Activated CD4-positive, alpha-beta T cell treated with anti-CD3 and anti-CD28 coated beads, Interleukin-2, amount 10 ng/mL, durations not matched to agents 24 days and 14 days (primary cell): ENCODE results near the gene CNPPD1. TPM values are rescaled to one million over a fixed set of nuclear protein-coding genes. Genes with fewer than 3 reads are reported as not detected.
A peak's percentile ranks its signal among the peaks of the same experiment; 100 is the strongest.

Experiments
- DNase-seq: peaks from one replicate; pipeline ENCODE4 v3.0.0; 2022
- H3K27ac Mint-ChIP-seq: one replicate; pipeline ENCODE4 v1.8.0; 2022; ENCODE audit warnings: mild to moderate bottlenecking, mixed read lengths
- H3K27me3 Mint-ChIP-seq: one replicate; pipeline ENCODE4 v1.8.0; 2022; ENCODE audit warnings: mixed read lengths
- H3K36me3 Mint-ChIP-seq: one replicate; pipeline ENCODE4 v1.8.0; 2022; ENCODE audit warnings: low read depth, mild to moderate bottlenecking, mixed read lengths
- H3K4me1 Mint-ChIP-seq: one replicate; pipeline ENCODE4 v1.8.0; 2021; ENCODE audit warnings: mixed read lengths
- H3K4me3 Mint-ChIP-seq: one replicate; pipeline ENCODE4 v1.8.0; 2022; ENCODE audit warnings: mild to moderate bottlenecking, moderate library complexity, mixed read lengths
- H3K9me3 Mint-ChIP-seq: one replicate; pipeline ENCODE4 v1.8.0; 2021; ENCODE audit warnings: mixed read lengths
- intact Hi-C: fragments of 100-400 bp; cut with micrococcal nuclease; formaldehyde crosslinking; loops from one replicate; pipeline ENCODE4 v1.15.1; 2023
- total RNA-seq: library from RNA; stranded (reverse); gene quantifications from 2 replicates; pipeline ENCODE4 v1.2.3, GENCODE V29; 2022

The CNPPD1 gene
- total RNA-seq, 1 donor from 2014 or later, result 62.0 TPM

- Mint-ChIP-seq H3K27ac (no peak overlapping the region), H3K4me1 (peaks cover 3% of the 10 kb centered on the region), H3K4me3 (no peak overlapping the region), H3K9me3 (no peaks in the 10 kb centered on the region), H3K27me3 (no peaks in the 10 kb centered on the region), H3K36me3 (peaks cover 25% of the 10 kb centered on the region)
- DNase-seq, result peak; percentile 54
- intact Hi-C loops, result no loop called here
Observed at GRCh38 chr2:219168932-219169331, 7.8 kb downstream of the CNPPD1 start.

GRCh38 chr2:219168526-219168925 is 8.2 kb downstream of the CNPPD1 start:
- Mint-ChIP-seq H3K9me3 (no peaks in the 10 kb centered on the region), H3K36me3 (peaks cover 24% of the 10 kb centered on the region), H3K4me3 (no peak overlapping the region), H3K4me1 (peaks cover 3% of the 10 kb centered on the region), H3K27ac (no peak overlapping the region), H3K27me3 (no peaks in the 10 kb centered on the region)
- intact Hi-C loops, result no loop called here
- peak; percentile 51 for DNase-seq

GRCh38 chr2:219167997-219168396 is 8.7 kb downstream of the CNPPD1 start:
- Mint-ChIP-seq H3K4me1 (no peaks in the 10 kb centered on the region), H3K4me3 (no peak overlapping the region), H3K27me3 (no peaks in the 10 kb centered on the region), H3K36me3 (peaks cover 20% of the 10 kb centered on the region), H3K27ac (no peak overlapping the region), H3K9me3 (no peaks in the 10 kb centered on the region)
- peak; percentile 51 for DNase-seq
- intact Hi-C loops, result no loop called here

DNA sequence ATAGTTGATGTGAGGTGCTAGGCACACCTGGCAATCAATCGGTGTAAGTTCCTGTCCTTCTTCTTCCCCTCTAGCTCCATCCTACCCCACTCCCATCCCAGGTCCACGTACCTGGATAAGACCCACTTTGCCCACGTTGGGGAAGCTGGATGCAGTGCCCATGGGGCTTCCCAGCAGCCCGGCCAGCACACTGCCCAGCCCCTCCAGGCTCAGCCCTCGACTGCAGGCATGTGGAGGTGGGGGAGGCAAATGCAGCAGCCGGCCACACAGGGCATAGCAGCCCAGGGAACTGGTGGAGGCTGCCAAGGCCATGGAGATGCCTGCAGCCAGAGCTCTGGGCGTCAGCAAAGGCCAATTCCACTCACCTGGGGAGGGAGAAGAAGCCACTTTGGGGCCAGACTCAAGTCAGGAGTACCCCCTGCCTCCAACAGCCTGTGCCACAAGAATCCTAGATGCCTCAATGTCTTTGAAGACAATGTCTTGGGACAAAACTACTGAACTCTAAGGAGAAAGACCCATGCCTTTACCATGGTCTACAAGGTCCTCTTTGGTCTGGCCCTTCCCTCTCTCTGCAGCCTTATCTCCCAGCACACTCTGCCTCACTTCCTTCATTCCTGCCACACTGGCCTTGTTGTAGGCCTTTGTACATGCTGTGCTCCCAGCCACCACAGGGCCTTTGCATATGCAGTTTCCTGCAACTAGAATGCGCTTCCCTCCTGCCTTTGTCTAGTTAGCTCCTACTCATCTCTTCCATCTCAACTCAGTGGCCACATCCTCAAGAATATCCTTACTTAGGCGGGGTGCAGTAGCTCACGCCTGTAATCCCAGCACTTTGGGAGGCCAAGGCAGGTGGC is 11.4 kb downstream of the CNPPD1 start:
- Mint-ChIP-seq H3K4me1 (peaks cover 12% of the 10 kb centered on the region), H3K9me3 (no peaks in the 10 kb centered on the region), H3K27ac (no peak overlapping the region), H3K27me3 (no peaks in the 10 kb centered on the region), H3K4me3 (no peak overlapping the region), H3K36me3 (peaks cover 5% of the 10 kb centered on the region)
- DNase-seq, result peak; percentile 51
- intact Hi-C loops, result no loop called here

- Mint-ChIP-seq H3K27me3 (no peaks in the 10 kb centered on the region), H3K4me3 (no peak overlapping the region), H3K27ac (no peak overlapping the region), H3K4me1 (peaks cover 20% of the 10 kb centered on the region), H3K36me3 (peaks cover 5% of the 10 kb centered on the region), H3K9me3 (no peaks in the 10 kb centered on the region)
- DNase-seq, result no peak
- intact Hi-C loops, result loop anchor here (5.0 kb wide), 1 partner anchor 506 kb away; the partner anchor contains the start of genes BCS1L and ZNF142
Observed at GRCh38 chr2:219163156-219163555, 13.6 kb downstream of the CNPPD1 start.

DNA sequence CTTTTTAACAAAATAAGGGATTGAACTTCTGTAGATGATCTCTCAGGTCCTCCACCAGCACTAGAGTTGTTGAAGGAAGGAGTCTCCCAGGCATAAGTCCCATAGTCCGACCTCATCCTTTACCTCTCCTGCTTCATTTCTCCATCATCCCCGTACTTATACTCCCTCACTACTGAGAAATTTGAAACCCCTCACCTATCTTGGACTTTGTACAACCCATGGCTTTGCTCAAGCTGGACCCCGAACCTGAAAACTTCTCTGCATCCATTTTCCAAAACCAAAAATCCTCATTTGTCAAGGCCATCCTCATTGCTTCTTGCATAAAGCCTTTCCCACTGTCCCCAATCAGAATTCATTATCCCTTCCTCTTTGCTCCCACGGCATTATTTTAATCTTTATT is 15.6 kb downstream of the CNPPD1 start:
- H3K4me3 Mint-ChIP-seq, result peak overlapping the region; percentile 88
- no peaks in the 10 kb centered on the region for H3K27me3 Mint-ChIP-seq
- H3K9me3 Mint-ChIP-seq, result no peaks in the 10 kb centered on the region
- H3K27ac Mint-ChIP-seq, result peak overlapping the region; percentile 97
- peaks cover 12% of the 10 kb centered on the region for H3K36me3 Mint-ChIP-seq
- DNase-seq, result no peak
- H3K4me1 Mint-ChIP-seq, result peaks cover 20% of the 10 kb centered on the region
- intact Hi-C loops, result loop anchor here (5.0 kb wide), 1 partner anchor 504 kb away; the partner anchor contains the start of genes BCS1L and ZNF142

DNA sequence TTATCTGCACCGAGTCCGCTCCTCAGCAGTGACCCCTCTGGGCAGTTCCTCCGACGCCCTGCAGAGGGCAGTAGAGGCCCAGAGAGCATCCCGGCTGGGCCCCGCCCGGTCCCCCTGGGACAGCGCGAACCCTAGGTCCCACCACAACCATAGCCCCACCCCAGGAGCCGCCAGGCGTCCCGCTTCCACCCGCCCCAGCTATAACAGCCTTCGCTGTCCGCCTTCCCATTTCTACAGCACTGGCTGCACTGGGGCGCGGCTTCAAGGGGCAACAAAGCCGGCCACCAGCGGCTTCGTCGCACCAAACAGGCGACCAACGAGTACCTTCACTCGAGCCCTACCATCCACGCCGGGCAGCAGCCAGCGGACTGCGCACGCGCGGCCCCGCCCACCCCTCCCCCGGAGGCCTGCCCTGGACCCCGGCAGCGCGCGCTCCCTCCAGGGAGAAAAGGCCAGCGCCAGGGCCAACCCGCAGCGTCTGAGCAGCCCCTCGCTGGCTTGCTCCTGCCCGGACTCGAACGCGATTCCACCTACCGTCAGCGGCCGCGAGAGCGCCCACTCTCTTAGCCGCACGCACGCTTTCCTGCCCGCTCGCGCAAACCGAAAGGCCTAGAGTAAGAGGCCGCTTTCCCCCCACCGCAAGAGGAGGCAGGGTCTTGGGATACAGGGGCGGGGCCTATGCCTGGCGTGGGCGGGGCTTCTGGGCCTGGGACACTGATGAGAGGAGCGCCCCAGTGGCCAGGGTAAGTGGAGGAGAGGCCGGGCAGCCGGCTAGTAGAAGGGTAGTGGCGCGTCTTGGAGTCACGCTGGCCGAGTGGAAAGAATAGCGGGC is 16.3 kb downstream of the CNPPD1 start, which contains the start of gene NHEJ1:
NHEJ1 (minus strand) TSS at position 630 of the 832 bp plus-strand sequence. CDS start 2,453 bp downstream, outside the sequence.
- Mint-ChIP-seq H3K36me3 (peaks cover 12% of the 10 kb centered on the region), H3K4me3 (peak within 1 kb of the TSS; percentile 88), H3K27me3 (no peaks in the 10 kb centered on the region), H3K9me3 (no peaks in the 10 kb centered on the region), H3K27ac (peak within 1 kb of the TSS; percentile 97), H3K4me1 (peaks cover 20% of the 10 kb centered on the region)
- DNase-seq, result peak; percentile 98
- intact Hi-C loops, result loop anchor here (1.0 to 5.0 kb wide), 11 partner anchors 17 to 503 kb away; partner anchors contain the start of genes ABCB6, ANKZF1, ATG9A and BCS1L

DNA sequence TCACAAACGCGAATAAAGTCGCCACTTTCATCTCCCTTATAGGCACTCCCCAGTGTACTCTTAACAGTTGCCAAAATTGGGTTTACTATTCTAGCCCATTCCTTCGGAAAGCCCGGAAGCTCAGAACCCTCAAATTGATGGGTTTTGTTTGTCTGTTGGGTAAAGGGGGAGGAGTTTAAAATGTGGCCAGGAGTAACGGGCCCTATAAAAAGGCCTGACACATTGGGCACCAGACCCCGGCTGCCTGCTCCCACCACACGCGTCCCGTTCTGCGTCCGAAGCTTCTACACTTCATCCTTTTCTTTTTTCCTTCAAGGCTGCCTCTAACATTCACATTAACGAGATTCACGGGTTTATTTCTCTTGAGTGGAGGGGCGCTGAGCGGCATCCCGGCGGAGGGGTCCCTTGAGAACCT is 16.9 kb downstream of the CNPPD1 start:
- intact Hi-C loops, result loop anchor here (1.0 to 5.0 kb wide), 11 partner anchors 18 to 502 kb away; partner anchors contain the start of genes ABCB6, ANKZF1, ATG9A and BCS1L
- H3K27ac Mint-ChIP-seq, result peak overlapping the region; percentile 97
- H3K36me3 Mint-ChIP-seq, result peaks cover 12% of the 10 kb centered on the region

GRCh38 chr2:219158586-219158985 is 18.1 kb downstream of the CNPPD1 start:
- DNase-seq, result no peak
- intact Hi-C loops, result no loop called here
- Mint-ChIP-seq H3K9me3 (no peaks in the 10 kb centered on the region), H3K4me3 (no peak overlapping the region), H3K36me3 (peaks cover 15% of the 10 kb centered on the region), H3K27me3 (no peaks in the 10 kb centered on the region), H3K4me1 (peaks cover 20% of the 10 kb centered on the region), H3K27ac (no peak overlapping the region)

More for the DNA sequence above, 16.9 kb downstream of the CNPPD1 start:
- peak overlapping the region; percentile 88 for H3K4me3 Mint-ChIP-seq
- no peaks in the 10 kb centered on the region for H3K27me3 Mint-ChIP-seq
- no peak for DNase-seq
- no peaks in the 10 kb centered on the region for H3K9me3 Mint-ChIP-seq
- H3K4me1 Mint-ChIP-seq, result peaks cover 20% of the 10 kb centered on the region

GRCh38 chr2:219158025-219158424 is 18.7 kb downstream of the CNPPD1 start:
- Mint-ChIP-seq H3K9me3 (no peaks in the 10 kb centered on the region), H3K27me3 (no peaks in the 10 kb centered on the region), H3K36me3 (peaks cover 15% of the 10 kb centered on the region), H3K4me1 (peaks cover 20% of the 10 kb centered on the region), H3K27ac (no peak overlapping the region), H3K4me3 (no peak overlapping the region)
- intact Hi-C loops, result no loop called here
- DNase-seq, result no peak

DNA sequence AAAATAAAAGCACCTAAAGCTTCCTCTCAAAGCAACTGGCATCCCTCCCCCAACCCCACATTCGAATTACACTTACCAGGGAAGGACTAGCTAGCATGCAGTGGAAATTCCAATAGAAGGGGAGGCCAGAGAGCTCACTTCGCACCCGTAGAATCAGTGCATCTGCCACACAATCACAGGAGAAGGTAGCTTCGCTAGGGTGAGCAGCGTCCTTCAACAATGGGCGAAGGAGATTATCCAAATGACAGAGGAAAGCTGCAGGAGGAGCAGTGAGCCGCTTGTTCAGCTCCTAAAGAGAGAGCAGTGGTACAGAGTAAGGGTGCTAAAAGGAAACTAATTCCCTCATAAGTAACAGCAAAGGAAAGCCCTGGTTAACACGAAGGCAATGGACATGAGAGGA is 19.3 kb downstream of the CNPPD1 start:
- H3K27ac Mint-ChIP-seq, result no peak overlapping the region
- H3K9me3 Mint-ChIP-seq, result no peaks in the 10 kb centered on the region
- H3K36me3 Mint-ChIP-seq, result peaks cover 15% of the 10 kb centered on the region
- H3K4me3 Mint-ChIP-seq, result no peak overlapping the region
- H3K4me1 Mint-ChIP-seq, result peaks cover 20% of the 10 kb centered on the region
- no peaks in the 10 kb centered on the region for H3K27me3 Mint-ChIP-seq
- intact Hi-C loops, result no loop called here
- DNase-seq, result no peak

DNA sequence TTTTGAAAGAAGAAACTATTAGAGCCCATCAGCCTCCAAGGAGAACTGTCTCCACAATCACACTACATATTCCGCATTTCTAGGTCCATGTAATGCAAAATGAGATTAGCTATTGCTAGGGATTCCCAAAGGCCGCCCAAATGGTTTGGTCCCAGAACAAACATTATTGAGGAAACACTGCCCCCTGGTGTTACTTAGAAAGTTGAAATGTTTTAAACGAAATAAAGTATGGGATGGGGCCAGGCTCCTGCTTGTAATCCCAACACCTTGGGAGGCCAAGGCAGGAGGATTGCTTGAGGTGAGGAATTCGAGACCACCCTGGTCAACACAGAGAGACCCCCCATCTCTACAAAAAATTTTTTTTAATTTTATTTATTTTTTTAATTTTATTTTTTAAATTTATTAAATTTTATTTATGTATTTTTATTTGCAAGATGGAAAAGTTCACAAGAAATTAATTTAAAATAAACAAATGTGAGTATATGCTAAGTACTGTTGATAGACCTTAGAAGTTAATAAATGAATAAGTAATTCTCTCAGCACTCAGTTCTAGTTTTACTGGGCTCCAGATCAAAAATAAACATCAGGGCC is 21.6 kb downstream of the CNPPD1 start:
- intact Hi-C loops, result loop anchor here (1.0 to 2.0 kb wide), 3 partner anchors 36 to 126 kb away; no protein-coding TSS in a partner anchor
- Mint-ChIP-seq H3K27ac (no peak overlapping the region), H3K4me1 (peaks cover 8% of the 10 kb centered on the region), H3K27me3 (no peaks in the 10 kb centered on the region), H3K4me3 (no peak overlapping the region), H3K9me3 (no peaks in the 10 kb centered on the region), H3K36me3 (peaks cover 17% of the 10 kb centered on the region)
- DNase-seq, result peak; percentile 84

DNA sequence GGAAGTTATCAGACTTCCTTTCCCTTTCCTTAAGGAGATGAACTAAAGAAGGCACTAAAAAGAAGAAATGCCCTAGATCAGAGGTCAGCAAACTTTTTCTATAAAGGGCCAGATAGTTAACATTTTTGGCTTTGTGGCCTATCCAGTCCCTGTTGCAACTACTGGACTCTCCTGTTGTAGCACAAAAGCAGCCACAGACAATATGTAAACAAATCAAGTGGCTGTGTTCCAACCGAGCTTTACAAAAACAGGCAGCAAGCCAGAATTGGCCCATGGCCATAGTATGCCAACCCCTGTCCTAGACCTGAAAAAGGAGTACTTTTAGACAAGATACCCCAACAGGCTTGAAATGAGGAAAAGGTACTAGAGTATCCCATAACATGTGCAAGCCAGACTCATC is 27.1 kb downstream of the CNPPD1 start:
- no peak for DNase-seq
- Mint-ChIP-seq H3K4me3 (no peak overlapping the region), H3K27me3 (no peaks in the 10 kb centered on the region), H3K36me3 (peaks cover 24% of the 10 kb centered on the region), H3K4me1 (no peaks in the 10 kb centered on the region), H3K27ac (no peak overlapping the region), H3K9me3 (no peaks in the 10 kb centered on the region)
- intact Hi-C loops, result no loop called here
